Tibial nerve (tissue), 4 donors: ENCODE results near the gene ADM. TPM values are rescaled to one million over a fixed set of nuclear protein-coding genes. Genes with fewer than 3 reads are reported as not detected.

ENCODE experiments used
- DNase-seq, 2 donors: peaks; one replicate each; pipeline ENCODE4 v3.0.0-alpha.2; 2019; ENCODE audit warnings: low spot score in 2 of 2
- H3K27ac ChIP-seq, 4 donors: fragments of 200-600 bp; sonication (generic) in 3 of 4; one replicate each; pipeline ENCODE4 v1.5.1; 2017 to 2019; ENCODE audit warnings: mild to moderate bottlenecking in 1 of 4
- H3K27me3 ChIP-seq, 2 donors: fragments of 200-600 bp; sonication (generic) in 1 of 2; one replicate each; pipeline versions ENCODE4 v1.5.1 to v1.6.0; 2017 to 2019
- H3K36me3 ChIP-seq, 3 donors: fragments of 200-600 bp; sonication (generic); one replicate each; pipeline ENCODE4 v1.5.1; 2018 to 2019
- H3K4me1 ChIP-seq, 4 donors: fragments of 200-600 bp; sonication (generic) in 3 of 4; one replicate each; pipeline ENCODE4 v1.5.1; 2017 to 2019
- H3K4me3 ChIP-seq, 4 donors: fragments of 200-600 bp; sonication (generic) in 3 of 4; one replicate each; pipeline ENCODE4 v1.5.1; 2017 to 2019; ENCODE audit warnings: mild to moderate bottlenecking in 1 of 4, moderate library complexity in 1 of 4
- H3K9me3 ChIP-seq, 4 donors: fragments of 200-600 bp; sonication (generic) in 3 of 4; one replicate each; pipeline ENCODE4 v1.5.1; 2017 to 2019
- EP300 ChIP-seq, 2 donors: sonication (generic); formaldehyde crosslinking; IDR thresholded peaks; one replicate each; pipeline ENCODE4 v1.6.1; 2017; ENCODE audit warnings: antibody characterized with exemption in 2 of 2, mild to moderate bottlenecking in 1 of 2
- POLR2A ChIP-seq, 2 donors: fragments of 450-650 bp; IDR thresholded peaks; one replicate each; pipeline ENCODE4 v1.6.1; 2017; ENCODE audit warnings: antibody characterized with exemption in 2 of 2, mild to moderate bottlenecking in 2 of 2, moderate library complexity in 2 of 2
- WGBS, 2 donors: methylation state at CpG; one replicate each; pipeline ENCODE4 v1.1.5; 2018; 5-methylcytosine and 5-hydroxymethylcytosine counted together
- total RNA-seq, 4 donors: library from RNA; depleted of rRNA; stranded (reverse); fragments of >200 nt; gene quantifications; one replicate each; pipeline ENCODE4 v1.1.0, GENCODE V29; 2016
- TF ChIP-seq, protein P1 (sequence below), 5 experiments: fragments of 200-600 bp in 3 of 5; fragments of 450-650 bp in 2 of 5; sonication (generic) in 3 of 5; IDR thresholded peaks; one replicate each; pipeline ENCODE4 v1.5.1; 2016 to 2019; ENCODE audit warnings: antibody characterized with exemption in 5 of 5, mild to moderate bottlenecking in 3 of 5, moderate library complexity in 2 of 5

The ADM gene
- total RNA-seq, 4 donors from 2014 or later, result 123 to 420 (median 197) TPM

DNA sequence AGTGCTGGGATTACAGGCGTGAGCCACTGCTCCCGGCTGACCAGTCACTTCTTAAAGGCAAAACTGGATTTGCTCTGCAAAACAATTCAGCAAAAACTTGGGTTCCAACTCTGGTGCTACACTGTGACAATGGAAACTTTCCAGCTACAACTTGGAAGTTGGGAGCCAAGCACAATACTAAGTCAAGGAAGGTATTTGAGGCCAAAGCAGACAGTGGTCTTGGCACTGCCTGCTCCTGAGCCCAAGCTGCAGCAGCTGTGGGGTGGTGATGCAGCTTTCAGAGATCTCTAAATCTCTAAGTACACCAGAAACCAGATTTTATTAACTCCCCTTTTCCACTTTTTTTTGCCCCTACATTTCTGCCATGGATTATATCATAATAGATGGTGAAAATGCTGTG, 17.5 kb downstream of the ADM start:
- Histone ChIP-seq H3K36me3 (no peaks in the 10 kb centered on the region), H3K27me3 (no peaks in the 10 kb centered on the region), H3K27ac (peak overlapping the region in 3 of 4 donors; percentile 52 to 72 (median 63)), H3K4me1 (peaks cover 0 to 77% (median 13%) of the 10 kb centered on the region in 4 donors), H3K4me3 (no peak overlapping the region), H3K9me3 (no peaks in the 10 kb centered on the region)
- DNase-seq, result no peak
- TF ChIP-seq EP300 (IDR thresholded peaks at IDR 0.05), result no peak
- TF ChIP-seq POLR2A (IDR thresholded peaks at IDR 0.05), result no peak
- TF ChIP-seq, protein P1, sequence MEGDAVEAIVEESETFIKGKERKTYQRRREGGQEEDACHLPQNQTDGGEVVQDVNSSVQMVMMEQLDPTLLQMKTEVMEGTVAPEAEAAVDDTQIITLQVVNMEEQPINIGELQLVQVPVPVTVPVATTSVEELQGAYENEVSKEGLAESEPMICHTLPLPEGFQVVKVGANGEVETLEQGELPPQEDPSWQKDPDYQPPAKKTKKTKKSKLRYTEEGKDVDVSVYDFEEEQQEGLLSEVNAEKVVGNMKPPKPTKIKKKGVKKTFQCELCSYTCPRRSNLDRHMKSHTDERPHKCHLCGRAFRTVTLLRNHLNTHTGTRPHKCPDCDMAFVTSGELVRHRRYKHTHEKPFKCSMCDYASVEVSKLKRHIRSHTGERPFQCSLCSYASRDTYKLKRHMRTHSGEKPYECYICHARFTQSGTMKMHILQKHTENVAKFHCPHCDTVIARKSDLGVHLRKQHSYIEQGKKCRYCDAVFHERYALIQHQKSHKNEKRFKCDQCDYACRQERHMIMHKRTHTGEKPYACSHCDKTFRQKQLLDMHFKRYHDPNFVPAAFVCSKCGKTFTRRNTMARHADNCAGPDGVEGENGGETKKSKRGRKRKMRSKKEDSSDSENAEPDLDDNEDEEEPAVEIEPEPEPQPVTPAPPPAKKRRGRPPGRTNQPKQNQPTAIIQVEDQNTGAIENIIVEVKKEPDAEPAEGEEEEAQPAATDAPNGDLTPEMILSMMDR (IDR thresholded peaks at IDR 0.05), result no peak
- WGBS, 2 donors, result 44 to 65% methylated on average over 2 of the region's 2 CpGs

DNA sequence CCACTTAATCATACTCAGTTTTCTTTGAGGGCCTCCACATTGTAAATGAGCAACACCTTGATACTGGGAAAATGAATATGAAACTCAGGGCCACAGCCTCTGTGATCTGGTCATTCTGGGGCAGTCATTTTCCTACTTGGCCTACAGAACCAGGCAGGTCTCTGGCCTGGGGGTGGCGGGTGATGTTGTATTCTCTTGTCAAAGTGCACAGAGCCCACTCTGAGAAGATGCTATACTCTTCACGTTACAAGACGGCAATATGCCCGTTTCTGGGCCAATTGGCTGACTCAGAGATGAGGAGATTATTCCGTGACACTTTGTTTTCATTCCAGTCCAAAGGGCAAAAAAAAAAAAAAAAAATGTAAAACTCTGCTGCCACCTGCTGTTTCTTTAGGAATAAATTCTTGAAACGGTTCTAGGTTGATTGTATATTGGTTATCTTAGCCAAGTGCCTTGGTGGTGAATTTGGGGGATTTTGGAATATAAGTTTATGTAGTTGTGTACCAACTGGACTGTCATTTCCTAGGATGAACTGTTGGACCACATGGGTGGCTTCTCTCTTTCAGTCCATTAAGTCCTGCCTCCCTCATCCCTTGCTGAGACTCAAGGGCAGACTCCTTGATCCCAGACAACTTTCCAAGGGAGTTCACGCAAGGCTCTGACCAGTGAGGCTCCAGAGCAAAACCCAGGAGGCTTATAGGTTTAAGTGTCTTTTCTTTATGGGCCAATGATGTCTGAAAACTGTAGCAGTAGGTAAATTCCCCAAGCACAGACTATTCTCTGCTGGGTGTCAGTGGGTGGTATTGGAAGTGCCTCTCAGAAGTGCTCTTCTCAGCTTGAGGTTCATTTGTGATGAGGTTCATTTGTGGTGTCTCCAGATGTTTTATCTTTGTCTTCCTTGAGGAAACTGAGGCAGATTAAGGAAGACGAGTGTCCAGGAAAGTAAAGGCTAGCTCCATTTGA, 18.2 kb downstream of the ADM start:
- H3K4me3 ChIP-seq, result peak overlapping the region in 1 of 4 donors; percentile 1
- no peak for DNase-seq
- TF ChIP-seq, protein P1 (IDR thresholded peaks at IDR 0.05), result peak; percentile 36 to 78 (median 47)
- TF ChIP-seq EP300 (IDR thresholded peaks at IDR 0.05), result peak; percentile 51 to 81
- no peak for TF ChIP-seq POLR2A (IDR thresholded peaks at IDR 0.05)
- peak overlapping the region in 3 of 4 donors; percentile 52 to 72 (median 63) for H3K27ac ChIP-seq
- peaks cover 0 to 79% (median 14%) of the 10 kb centered on the region in 4 donors for H3K4me1 ChIP-seq
- H3K36me3 ChIP-seq, result no peaks in the 10 kb centered on the region
- 26 to 33% methylated on average over 8 of the region's 8 CpGs for WGBS, 2 donors
- H3K27me3 ChIP-seq, result no peaks in the 10 kb centered on the region
- H3K9me3 ChIP-seq, result no peaks in the 10 kb centered on the region

DNA sequence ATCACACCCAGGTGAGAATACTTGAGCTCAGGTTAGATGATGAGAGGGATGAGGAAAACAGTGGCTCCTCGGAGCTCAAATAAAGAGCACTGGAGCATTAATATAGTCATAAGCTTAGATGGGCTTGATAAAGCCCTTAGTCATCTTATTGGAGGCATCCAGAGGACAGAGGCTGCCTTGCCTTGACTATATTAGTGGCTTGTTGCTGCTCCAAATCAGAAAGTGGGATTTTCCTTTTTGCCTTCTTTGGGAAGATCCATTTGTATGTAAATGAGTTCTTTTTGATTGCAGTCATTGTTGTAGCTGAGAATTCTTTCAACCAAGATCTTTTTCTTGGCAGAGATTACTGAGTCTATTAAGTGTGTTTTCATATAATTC, 18.9 kb downstream of the ADM start:
- no peaks in the 10 kb centered on the region for H3K27me3 ChIP-seq
- no peak for DNase-seq
- H3K36me3 ChIP-seq, result no peaks in the 10 kb centered on the region
- no peaks in the 10 kb centered on the region for H3K9me3 ChIP-seq
- H3K4me3 ChIP-seq, result no peak overlapping the region
- TF ChIP-seq, protein P1 (IDR thresholded peaks at IDR 0.05), result no peak
- no peak for TF ChIP-seq EP300 (IDR thresholded peaks at IDR 0.05)
- 53 to 75% methylated on average over 1 of the region's 1 CpG for WGBS, 2 donors
- H3K4me1 ChIP-seq, result peaks cover 0 to 86% (median 17%) of the 10 kb centered on the region in 4 donors
- H3K27ac ChIP-seq, result peak overlapping the region in 2 of 4 donors; percentile 22 to 72

DNA sequence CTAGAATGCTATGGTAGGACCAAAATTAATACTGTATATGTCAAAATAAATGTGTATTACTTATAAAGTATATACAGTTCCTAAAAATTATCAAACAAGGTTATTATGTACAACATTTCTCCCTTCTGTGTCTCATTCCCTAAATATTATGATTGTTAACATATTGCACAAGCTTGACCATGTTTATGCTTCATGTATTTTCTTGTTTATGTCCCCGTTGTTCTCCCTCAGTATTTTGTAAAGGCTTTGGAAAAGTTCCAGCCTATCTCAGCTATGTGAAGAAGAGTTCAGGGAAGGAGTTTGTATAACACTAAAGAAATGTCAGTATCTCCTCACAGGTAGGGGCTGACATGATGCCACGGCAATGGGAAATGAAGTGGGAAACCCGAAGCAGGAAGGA, 19.6 kb downstream of the ADM start:
- Histone ChIP-seq H3K4me3 (no peak overlapping the region), H3K27me3 (no peaks in the 10 kb centered on the region)

More for the DNA sequence above, 19.6 kb downstream of the ADM start:
- Histone ChIP-seq H3K36me3 (no peaks in the 10 kb centered on the region), H3K27ac (peak overlapping the region in 1 of 4 donors; percentile 60), H3K9me3 (no peaks in the 10 kb centered on the region), H3K4me1 (peaks cover 0 to 92% (median 23%) of the 10 kb centered on the region in 4 donors)
- no peak for TF ChIP-seq EP300 (IDR thresholded peaks at IDR 0.05)
- TF ChIP-seq, protein P1 (IDR thresholded peaks at IDR 0.05), result no peak
- no peak for TF ChIP-seq POLR2A (IDR thresholded peaks at IDR 0.05)
- WGBS, 2 donors, result 66 to 68% methylated on average over 3 of the region's 3 CpGs
- no peak for DNase-seq
